Cortex of kidney (tissue), 1 donor: ENCODE data around the gene VWDE.

Experiments used
- DNase-seq: peaks from one replicate; lab custom pipeline; 2025; lab: John Stamatoyannopoulos, UW

VWDE gene

GRCh38 chr7:12328888-12329770 lies 74.5 kb downstream of the VWDE start:
- DNase-seq, result no peak

- DNase-seq, result no peak
Observed at GRCh38 chr7:12327922-12328321, 75.7 kb downstream of the VWDE start.

GRCh38 chr7:12325646-12326045 lies 78.0 kb downstream of the VWDE start:
- no peak for DNase-seq

- no peak for DNase-seq
Observed at GRCh38 chr7:12323415-12323814, 80.2 kb downstream of the VWDE start.

DNA sequence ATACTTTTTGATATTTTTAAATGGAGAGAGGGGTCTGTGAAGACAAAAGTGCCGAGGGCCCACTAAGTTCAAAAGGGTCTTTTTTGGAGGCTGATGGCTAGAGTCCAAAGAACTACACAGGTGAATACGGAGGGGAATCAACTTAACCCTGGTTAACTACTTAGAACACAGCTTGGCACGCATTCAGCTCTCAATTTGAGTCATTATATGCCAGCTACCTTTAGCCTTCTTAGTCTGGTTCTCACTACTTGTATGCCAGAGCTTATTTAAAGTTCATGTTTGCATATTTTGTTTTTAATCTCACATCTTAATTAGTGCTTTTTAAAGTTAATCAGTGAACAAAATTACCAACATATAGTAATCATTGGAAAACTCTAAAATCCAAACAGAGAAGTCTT lies 80.8 kb downstream of the VWDE start:
- no peak for DNase-seq

GRCh38 chr7:12322284-12322902 lies 81.3 kb downstream of the VWDE start:
- no peak for DNase-seq

DNA sequence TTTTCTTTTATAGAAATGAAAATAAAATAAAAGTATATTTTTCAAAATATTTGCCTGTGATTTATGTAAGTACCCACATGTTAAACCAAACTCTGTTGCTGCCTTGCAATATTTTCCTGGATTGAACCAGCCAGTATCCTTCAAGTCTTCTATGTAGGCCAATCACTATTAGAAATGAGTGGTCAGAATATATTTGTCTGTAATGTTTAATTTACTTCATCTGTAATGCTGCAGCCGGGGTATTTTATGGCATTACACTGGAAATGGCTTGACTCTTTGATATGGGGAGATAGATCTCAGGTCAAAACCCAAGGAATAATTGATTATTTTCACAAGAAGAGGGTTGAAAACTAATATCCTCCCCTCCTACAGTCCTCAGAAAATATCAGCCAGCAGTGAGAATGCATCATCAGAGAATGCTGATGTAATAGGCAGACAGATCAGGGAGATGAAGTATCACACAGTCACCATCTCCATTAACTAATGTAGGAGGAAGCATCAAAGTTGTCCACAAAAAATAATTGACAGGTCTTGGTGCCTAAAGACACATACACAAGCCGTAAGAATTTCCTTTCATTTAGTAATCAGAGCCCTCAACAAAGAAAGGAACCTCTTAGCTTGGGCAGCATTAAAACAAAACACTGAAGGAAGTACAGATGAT lies 82.5 kb downstream of the VWDE start:
- no peak for DNase-seq

DNA sequence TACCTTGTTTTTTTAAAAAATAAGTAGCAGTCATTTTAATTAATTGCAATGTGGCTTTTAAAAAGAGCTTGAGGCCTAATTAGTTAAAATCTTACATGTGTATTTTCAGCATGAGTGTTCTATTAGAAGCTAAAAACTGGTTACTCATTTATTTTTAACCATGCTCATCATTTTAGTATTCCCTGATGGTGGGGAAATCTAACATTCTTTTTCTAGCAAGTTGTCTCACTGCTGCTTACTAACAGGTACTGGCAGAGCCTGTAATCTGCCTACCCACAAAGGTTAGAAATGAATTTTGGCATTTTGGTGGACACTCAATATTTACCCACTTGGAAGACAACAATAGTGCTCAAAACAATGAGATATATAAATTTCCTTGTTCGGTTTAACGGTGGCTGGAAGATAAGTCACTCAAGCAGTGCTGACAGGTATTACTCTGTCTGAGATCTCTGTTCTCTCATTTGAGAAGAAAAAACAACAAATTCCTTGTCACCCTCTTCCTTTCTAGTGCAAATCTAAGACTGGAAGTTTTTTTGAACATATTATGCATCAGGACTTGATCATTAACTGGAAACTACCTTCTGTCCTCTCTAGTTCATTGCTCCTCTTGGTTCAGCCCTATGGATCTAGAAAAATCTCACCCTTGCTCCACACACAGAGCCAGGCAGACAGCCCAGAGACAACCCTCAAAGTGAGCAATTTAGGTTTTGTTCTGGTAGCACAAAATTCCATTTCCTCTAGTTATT lies 83.3 kb downstream of the VWDE start:
- no peak for DNase-seq

- no peak for DNase-seq
Observed at GRCh38 chr7:12317675-12318074, 86.0 kb downstream of the VWDE start.

DNA sequence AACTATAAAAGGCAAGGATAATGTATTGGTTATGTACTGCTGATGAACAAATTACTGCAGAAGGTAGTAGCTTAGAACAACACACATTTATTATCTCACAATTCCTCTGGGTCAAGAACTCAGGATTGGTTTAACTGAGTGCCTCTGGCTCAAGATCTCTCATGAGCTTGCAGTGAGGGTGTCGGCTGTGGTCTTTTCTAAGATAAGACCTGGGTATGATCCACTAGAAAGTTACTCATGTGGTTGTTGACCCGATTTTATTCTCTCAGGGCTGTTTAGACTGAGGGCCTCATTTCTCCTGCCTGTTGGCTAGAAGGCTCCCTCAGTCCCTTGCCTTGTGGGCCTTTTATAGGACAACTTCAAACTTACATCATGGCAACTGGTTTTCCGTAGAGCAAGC lies 86.7 kb downstream of the VWDE start:
- DNase-seq, result no peak

GRCh38 chr7:12315049-12315448 lies 88.6 kb downstream of the VWDE start:
- DNase-seq, result no peak

DNA sequence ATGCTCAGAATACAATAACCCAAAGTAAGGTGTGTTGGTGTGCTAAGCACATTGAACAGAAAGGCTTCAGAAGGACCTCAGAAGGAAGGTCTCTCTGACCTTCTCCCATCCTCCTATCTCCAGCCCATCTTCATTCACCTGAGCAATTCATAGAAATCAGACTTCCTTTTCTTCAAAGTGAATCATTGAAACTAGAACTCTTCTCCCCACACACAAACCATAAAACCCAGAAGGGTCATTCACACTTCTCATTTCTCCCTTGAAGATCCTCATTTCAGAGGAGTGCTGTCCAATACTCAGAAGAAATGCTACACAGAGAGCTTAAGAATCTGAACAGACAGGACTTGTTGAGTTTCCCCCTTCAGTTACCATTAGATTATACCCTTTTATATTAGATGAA lies 89.5 kb downstream of the VWDE start:
- DNase-seq, result no peak

DNA sequence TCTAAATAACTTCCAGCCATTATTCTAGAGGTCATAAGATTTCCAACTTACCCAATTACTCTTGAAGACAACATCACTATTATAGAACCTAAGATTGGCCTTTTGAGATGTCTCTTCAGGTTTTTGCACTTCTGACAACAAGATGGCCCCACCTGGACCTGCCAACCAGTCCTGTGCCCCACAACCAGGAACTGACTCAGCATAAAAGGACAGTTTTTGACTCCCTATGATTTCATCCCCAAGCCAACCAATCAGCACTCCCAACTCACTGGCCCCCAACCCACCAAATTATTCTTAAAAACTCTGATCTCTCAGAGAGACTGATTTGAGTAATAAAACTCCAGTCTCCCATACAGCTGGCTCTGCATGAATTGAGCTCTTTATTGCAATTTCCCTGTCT lies 98.2 kb downstream of the VWDE start:
- DNase-seq, result no peak

DNA sequence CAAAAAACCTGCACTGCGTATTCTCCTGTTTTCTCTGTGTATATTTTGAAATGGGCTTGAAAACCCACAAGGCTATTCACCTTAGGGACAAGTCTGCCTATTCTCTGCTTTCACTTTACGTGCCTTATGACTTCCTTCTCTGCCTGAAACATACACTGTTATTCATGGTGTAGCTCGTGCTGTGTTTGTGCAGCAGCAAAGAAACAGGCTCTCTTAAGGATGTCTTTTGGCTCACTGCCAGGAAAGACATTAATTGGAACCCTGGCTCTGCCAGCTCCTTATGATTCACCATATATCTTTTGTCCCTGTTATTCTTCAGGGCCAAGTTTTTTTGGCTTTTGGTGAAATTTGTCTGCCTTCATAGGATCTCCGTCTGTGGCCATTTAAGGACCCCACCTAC lies 100.2 kb downstream of the VWDE start:
- no peak for DNase-seq

GRCh38 chr7:12303062-12303461 lies 100.6 kb downstream of the VWDE start:
- DNase-seq, result no peak

GRCh38 chr7:12300415-12300814 lies 103.2 kb downstream of the VWDE start:
- no peak for DNase-seq

- DNase-seq, result no peak
Observed at GRCh38 chr7:12299367-12299766, 104.3 kb downstream of the VWDE start.

DNA sequence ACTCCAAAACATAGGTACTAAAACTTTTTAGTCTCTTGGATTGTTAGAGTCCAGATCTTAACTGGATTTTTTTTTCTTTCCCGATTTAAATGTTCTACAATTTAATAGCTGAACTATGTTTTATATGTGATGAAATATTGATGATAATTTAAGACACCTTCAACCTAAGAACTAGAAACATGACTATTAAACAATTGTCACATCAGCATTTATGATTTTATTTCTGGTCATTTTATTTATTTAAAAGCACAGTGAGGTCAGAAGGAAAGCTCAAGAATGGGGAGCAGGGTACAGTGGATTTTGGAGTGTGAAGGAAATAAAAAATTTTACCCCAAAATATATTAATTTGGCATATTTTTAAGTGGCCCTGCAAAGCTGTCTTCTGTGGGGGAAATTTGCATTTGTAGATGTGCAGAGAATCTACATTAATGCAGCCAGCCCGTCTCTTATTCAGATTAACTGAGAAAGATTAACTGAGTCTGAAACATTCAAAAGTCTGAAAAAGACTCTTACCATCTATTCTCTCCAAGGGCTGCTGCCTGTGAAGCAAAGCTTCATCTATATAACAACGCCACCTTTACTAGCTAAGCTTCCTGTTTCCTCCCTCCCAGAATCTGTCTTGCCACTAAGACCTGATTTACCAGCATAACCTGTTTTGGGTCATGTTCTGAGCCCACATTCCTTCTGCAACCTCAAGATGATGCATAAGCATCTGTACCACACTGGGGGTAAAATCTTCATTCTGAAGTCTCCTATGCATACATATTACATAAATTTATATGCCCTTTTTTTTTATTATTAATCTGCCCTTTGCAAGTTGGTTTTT lies 106.2 kb downstream of the VWDE start:
- no peak for DNase-seq

DNA sequence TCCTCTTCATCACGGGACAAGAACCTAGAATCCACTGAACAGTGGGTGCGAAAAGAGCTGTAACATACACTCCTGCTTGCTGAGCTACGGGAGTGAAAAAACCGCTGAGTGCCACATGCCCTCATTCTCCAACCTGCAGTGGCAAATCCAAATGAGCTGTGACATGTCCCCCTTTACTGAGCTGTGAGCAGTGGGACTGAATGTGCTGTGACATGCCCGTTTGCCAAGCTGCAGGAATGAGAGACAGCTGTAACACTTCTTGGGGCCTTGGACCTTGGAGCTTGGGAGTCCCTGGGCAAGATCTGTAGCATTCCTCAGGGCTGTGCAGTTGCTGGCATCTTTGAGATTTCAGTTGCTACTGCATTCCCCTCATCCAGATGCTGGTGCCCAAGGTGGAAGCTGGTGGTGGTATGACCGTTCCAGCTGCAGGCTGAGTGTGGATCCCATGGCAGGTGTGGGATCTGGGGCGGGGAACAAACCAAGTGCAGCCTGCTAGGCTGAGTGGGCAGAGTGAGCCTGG lies 107.6 kb downstream of the VWDE start:
- no peak for DNase-seq

DNA sequence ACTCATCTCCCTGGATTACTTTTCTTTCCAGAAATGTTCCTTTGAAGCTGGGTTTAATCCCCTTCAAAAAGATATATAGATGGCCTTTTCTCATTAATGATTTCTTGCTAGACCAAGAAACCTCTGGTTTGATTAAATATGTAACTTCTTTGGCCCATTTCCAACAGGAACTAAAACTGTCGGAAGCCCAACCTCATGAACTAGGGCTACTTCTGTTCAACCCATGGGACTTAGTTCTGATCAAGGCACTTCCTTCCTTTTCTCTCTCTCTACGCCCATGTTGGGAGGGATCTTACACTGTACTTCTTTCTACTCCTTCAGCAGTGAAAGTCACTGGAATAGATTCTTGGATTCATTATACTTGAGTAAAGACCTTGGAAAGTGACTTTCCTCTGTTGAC lies 109.0 kb downstream of the VWDE start:
- no peak for DNase-seq

DNA sequence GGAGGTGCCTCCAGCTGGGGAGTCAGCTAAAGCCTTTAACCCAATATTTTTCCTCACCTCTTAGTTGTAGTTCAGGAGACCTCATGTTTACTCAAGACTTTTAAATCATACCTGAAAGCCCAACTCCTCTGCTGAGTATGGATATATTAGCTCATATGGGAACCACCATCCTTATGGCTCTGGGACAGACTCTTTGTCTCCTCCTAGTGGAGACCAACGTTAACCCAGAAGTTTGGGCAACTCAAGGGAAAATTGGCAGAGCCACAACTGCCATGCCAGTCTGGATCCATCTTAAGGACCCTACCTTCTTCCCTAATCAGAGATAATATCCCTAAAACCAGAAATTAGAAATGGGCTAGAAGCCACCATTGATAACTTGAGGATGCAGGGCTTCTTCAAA lies 111.8 kb downstream of the VWDE start:
- DNase-seq, result no peak
